ENCODE data around the gene MAP4K5.

GRCh38 chr14:50403419-50403818 is 128.9 kb downstream of the MAP4K5 start:
- TF ChIP-seq EZH2 (IDR thresholded peaks at IDR 0.05; ENCODE audit: insufficient read depth, poor library complexity, severe bottlenecking) (no peak), EZH2phosphoT487 (IDR thresholded peaks at IDR 0.05; ENCODE audit: insufficient read depth, low read depth) (no peak)

All from GM23248 (cell line).